NCI-H345 (cell line): Measurements from ENCODE around the gene PIGL.
A peak's percentile ranks its signal among the peaks of the same experiment; 100 is the strongest.

Source experiments
- DNase-seq: peaks from one replicate; lab custom pipeline; 2025; lab: John Stamatoyannopoulos, UW

Gene PIGL

DNA sequence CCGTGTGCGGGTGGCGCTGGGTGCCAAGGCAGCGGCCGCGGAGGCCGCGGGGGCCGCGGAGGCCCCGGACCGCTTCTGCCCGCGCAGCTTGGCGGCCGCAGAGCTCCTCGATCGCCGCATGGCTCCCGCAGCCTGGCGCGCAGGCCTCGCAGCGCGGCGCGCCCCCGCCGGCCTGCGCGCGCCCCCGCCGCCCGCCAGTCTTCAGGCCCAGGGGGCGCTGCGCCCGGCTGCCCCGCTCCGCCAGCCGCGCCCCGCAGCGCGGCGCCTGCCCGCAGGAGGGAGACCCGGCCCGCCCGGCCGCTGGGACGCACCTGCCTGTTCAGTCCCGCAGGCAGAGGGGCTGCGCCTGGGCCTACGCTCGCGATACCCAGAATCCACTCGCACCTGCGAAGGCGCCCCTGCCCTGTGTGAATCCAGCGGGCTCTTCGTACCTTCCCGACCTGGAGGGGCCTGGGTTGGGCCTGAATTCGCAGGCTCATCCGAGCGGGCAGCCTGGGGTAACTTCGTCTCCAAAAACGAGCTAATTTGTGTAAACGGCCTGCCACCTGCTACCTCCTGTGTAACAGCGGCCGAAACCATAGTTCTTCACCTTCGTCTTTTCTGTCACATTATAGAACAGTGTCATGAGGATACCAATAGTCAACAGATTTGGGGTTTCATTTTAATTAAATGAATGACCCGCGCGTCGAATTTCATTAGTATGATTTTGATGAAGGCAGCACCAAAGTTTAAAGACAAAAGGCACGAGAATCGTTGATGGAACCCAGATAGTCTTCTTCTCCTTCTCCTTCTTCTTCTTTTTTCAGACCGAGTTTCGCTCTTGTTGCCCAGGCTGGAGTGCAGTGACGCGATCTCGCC lies 136.5 kb downstream of the PIGL start, which contains the start of gene CENPV:
CENPV (minus strand) TSS at position 153 of the 858 bp plus-strand sequence; CDS start at position 120, 33 bp downstream.
- peak; percentile 80 for DNase-seq

GRCh38 chr17:16354585-16354984 lies 137.6 kb downstream of the PIGL start:
- DNase-seq: no peak

DNA sequence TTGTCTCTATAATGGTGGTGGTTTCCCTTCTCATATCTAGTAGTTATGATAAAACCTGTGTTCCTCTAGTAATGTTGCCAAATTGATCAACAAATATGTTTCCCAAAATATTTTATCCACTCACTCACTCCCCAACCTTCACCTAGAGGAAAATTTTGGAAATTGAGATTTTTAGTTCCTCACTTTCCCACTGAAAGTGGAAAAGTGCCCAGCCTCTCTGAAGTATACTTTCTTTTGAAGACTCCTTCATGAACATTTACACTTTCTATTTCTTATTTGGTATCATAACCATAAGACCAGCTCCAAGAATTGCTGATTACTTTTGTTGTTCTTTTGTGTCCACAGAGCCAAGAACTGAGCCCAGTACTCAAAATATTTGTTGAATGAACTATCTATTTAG lies 141.4 kb downstream of the PIGL start:
- no peak for DNase-seq

DNA sequence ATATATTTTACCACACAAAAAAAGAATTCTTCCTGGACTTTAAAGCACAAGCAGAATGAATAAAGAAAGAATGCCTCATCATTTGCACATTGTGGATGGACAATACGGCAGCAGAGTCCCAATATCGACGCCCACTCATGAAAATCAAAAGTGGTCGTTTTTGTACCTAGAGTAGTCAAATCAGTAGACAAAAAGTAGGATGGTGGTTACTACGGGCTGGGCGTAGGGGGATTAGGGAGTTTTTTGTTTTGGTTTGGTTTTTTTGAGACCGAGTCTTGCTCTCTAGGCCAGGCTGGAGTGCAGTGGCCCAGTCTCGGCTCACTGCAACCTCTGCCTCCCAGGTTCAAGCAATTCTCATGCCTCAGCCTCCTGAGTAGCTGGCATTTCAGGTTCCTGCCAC lies 144.9 kb downstream of the PIGL start:
- DNase-seq: no peak

DNA sequence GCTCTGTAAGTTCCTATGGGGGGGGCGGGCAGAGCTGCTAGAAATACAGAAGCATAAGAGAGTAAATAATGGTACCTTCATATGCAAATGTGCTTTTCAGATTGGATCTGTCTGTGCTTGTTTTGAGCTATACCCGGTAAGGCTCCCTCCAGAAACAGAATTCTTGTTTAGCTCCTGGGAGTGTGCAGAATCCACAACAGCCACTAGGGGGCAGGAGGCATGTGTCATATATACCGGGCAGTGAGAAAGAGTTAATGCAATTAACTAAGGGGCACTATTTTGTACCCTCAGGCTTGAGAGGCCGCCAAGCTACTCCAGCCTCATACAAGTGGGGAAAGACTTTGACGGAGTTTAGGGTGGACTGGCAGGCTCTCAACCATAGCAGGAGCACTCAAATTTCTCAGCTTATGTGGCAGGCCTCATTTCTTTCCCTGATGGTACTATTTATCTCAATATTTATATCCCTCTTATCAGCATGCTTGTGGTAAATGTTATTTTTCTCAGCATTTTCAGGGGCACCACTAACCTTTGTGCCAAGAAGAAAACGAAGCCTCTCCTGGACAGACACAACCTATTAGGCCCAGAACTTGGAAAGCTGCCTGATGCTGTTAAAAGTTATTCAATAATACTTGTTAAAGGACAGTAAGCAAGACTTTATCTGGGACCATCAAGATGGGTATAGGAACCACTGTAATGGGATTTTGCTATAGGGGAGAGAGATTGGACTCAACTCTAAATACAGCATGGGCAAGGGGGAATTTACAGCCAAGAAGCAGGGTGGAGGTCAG lies 146.9 kb downstream of the PIGL start:
- peak; percentile 54 for DNase-seq

- DNase-seq: no peak
Observed at GRCh38 chr17:16364625-16365024, 147.6 kb downstream of the PIGL start.

DNA sequence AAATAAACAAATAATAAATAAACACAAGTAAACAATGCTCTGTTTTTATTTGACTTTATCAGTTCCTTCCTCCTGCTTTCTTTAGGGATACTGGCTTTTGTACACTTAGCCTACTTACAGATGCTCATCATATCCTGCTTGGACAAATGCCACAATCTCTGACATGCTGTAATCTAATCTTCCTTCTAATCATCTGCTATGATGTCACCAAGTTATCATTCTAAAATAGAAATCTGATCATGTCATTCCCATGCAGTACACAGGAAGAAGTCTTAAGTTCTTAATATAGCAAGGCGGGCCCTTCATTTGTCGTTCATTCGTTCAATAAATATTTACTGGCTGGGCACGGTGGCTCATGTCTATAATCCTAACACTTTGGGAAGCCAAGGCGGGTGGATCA lies 154.7 kb downstream of the PIGL start:
- DNase-seq: no peak

DNA sequence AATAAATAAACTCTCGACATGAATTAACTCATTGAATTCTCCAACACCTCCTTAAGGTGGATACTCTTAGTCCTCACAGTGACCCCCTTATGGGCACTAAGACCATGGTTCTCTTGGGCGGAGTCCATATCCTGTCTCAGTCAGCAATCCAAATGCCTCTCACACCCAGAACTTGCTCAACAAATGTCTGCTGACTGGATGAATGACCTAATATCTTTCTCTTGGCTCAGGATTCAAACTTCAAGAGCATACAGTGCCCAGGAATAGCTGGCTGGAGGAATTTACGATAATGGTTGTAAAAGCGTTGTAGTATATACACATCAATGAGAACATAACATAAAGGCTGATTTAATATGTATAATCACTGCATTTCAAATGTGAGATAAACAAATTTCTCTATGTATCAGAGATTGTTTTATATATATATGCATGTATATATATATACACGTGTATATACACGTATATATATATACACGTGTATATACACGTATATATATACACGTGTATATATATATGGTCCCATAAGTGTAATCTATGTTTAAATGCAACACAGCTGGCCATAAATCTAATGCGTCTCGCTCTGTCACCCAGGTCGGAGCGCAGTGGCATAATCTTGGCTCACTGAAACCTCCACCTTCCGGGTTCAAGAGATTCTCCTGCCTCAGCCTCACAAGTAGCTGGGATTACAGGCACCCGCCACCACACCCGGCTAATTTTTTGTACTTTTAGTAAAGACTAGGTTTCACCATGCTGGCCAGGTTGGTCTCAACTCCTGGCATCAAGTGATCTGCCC lies 157.3 kb downstream of the PIGL start:
- no peak for DNase-seq
